GM10847 (cell line): ENCODE data around the gene ABI3BP.

Source experiments
- POLR2A ChIP-seq: IDR thresholded peaks from 2 replicates; pipeline ENCODE4 v1.6.1; 2011; ENCODE audit not compliant: insufficient read length; ENCODE audit errors: extremely low read depth

ABI3BP gene

GRCh38 chr3:100730524-100730923, 262.7 kb downstream of the ABI3BP start:
- TF ChIP-seq POLR2A, result no peak

GRCh38 chr3:100726706-100727105, 266.5 kb downstream of the ABI3BP start:
- TF ChIP-seq POLR2A, result no peak

- TF ChIP-seq POLR2A, result no peak
Measured at GRCh38 chr3:100725935-100726513, 267.2 kb downstream of the ABI3BP start.

- no peak for TF ChIP-seq POLR2A
Measured at GRCh38 chr3:100720426-100720825, 272.8 kb downstream of the ABI3BP start.

GRCh38 chr3:100719136-100719535, 274.1 kb downstream of the ABI3BP start:
- no peak for TF ChIP-seq POLR2A

GRCh38 chr3:100717637-100718487, 275.4 kb downstream of the ABI3BP start:
- no peak for TF ChIP-seq POLR2A

- TF ChIP-seq POLR2A, result no peak
Measured at GRCh38 chr3:100717063-100717462, 276.2 kb downstream of the ABI3BP start.

- no peak for TF ChIP-seq POLR2A
Measured at GRCh38 chr3:100715176-100715575, 278.0 kb downstream of the ABI3BP start.

- no peak for TF ChIP-seq POLR2A
Measured at GRCh38 chr3:100710261-100710968, 282.8 kb downstream of the ABI3BP start.

GRCh38 chr3:100709842-100710260, 283.4 kb downstream of the ABI3BP start:
- TF ChIP-seq POLR2A, result no peak

GRCh38 chr3:100708989-100709841, 284.0 kb downstream of the ABI3BP start, which contains the start of gene TFG:
Gene TFG, plus strand, starts transcription at chr3:100709494. Its CDS starts 4,192 bp downstream, at chr3:100713686.
- TF ChIP-seq POLR2A, result peak; percentile 58

GRCh38 chr3:100708644-100708988, 284.6 kb downstream of the ABI3BP start:
- no peak for TF ChIP-seq POLR2A

GRCh38 chr3:100706365-100706764, 286.9 kb downstream of the ABI3BP start:
- no peak for TF ChIP-seq POLR2A

- TF ChIP-seq POLR2A, result no peak
Measured at GRCh38 chr3:100703865-100704264, 289.4 kb downstream of the ABI3BP start.

GRCh38 chr3:100702980-100703345, 290.3 kb downstream of the ABI3BP start:
- no peak for TF ChIP-seq POLR2A

GRCh38 chr3:100702082-100702979, 290.9 kb downstream of the ABI3BP start:
- TF ChIP-seq POLR2A, result no peak
